Skeletal muscle tissue (tissue), 4 donors: Measurements from ENCODE around the gene ISG20L2. TPM values are rescaled to one million over a fixed set of nuclear protein-coding genes. Genes with fewer than 3 reads are reported as not detected.

ENCODE experiments used
- H3K27ac ChIP-seq: one replicate; pipeline ENCODE4 v1.7.0; 2013; ENCODE audit warnings: mild to moderate bottlenecking, low read depth, low read length, inconsistent platforms
- H3K27me3 ChIP-seq, 3 donors: one replicate each; pipeline ENCODE4 v1.7.0; 2013; ENCODE audit warnings: low read length in 3 of 3; ENCODE audit not compliant: control insufficient read depth in 3 of 3, insufficient read depth in 3 of 3
- H3K36me3 ChIP-seq, 3 donors: one replicate each; pipeline ENCODE4 v1.7.0; 2013; ENCODE audit warnings: low read length in 3 of 3; ENCODE audit not compliant: control insufficient read depth in 3 of 3, insufficient read depth in 3 of 3
- H3K4me1 ChIP-seq, 3 donors: one replicate each; pipeline ENCODE4 v1.7.0; 2013; ENCODE audit warnings: low read length in 3 of 3, mild to moderate bottlenecking in 3 of 3; ENCODE audit not compliant: control insufficient read depth in 3 of 3, insufficient read depth in 3 of 3
- H3K4me3 ChIP-seq, 3 donors: one replicate each; pipeline ENCODE4 v1.7.0; 2013; ENCODE audit warnings: low read length in 3 of 3
- H3K9ac ChIP-seq, 3 donors: one replicate each; pipeline ENCODE4 v1.7.0; 2013; ENCODE audit warnings: low read length in 3 of 3, mild to moderate bottlenecking in 3 of 3, moderate library complexity in 2 of 3, low read depth in 1 of 3
- H3K9me3 ChIP-seq, 3 donors: one replicate each; pipeline ENCODE4 v1.7.0; 2013; ENCODE audit warnings: low read length in 3 of 3; ENCODE audit not compliant: control insufficient read depth in 3 of 3
- total RNA-seq: library from RNA; depleted of rRNA; stranded (reverse); fragments of >200 nt; gene quantifications from one replicate; pipeline ENCODE4 v1.2.3, GENCODE V29; 2014
- donor health status: Osteomylitis.

ISG20L2 gene, protein sequence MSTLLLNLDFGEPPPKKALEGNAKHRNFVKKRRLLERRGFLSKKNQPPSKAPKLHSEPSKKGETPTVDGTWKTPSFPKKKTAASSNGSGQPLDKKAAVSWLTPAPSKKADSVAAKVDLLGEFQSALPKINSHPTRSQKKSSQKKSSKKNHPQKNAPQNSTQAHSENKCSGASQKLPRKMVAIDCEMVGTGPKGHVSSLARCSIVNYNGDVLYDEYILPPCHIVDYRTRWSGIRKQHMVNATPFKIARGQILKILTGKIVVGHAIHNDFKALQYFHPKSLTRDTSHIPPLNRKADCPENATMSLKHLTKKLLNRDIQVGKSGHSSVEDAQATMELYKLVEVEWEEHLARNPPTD
- 5.2 TPM for total RNA-seq

DNA sequence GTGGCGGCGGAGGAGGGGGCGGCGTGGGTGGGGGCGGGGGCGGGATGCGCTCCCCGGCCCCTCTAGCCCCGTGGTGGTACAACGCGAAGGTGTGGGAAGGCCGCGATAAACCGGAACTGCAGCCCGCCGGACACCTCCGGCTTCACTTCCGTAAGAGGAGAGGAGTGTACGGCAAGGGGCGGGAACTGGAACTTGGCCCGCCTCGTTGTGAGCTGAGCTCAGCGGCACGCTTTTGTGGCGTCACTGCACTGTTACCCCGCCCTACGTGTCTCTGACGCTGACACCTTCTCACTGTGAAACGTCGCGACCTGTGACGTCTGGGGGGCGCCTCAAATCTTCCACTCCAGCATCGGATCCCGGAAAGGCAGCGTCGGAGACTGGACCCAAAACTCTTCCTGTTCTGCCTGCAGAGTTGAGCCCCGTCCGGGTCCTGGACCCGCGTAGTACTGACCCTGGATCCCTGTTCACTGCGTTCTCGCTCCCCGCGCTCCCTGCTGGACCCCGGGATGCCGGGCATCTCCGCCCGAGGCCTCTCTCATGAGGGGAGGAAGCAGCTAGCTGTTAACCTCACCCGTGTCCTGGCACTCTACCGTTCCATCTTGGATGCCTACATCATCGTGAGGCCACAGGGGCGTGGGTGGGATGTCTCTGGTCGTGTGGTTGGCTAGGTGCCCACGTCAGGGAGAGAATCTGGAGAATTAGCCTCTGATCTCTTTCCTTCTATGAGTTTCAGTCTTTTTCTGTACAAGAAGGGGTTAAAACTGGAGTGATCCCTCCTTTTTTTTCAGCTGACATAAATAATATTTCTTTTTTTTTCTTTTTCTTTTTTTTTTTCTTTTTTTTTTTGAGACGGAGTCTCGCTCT is at the start of gene ISG20L2:
ISG20L2 (minus strand) TSS at position 168 of the 864 bp plus-strand sequence. CDS start 1,114 bp downstream, outside the sequence.
- peak within 1 kb of the TSS; percentile 92 to 96 (median 95) for H3K9ac ChIP-seq
- H3K27me3 ChIP-seq: no peaks in the 10 kb centered on the region
- H3K9me3 ChIP-seq: no peaks in the 10 kb centered on the region
- peak within 1 kb of the TSS; percentile 88 to 100 (median 99) for H3K4me3 ChIP-seq
- peaks cover 36 to 53% (median 41%) of the 10 kb centered on the region in 3 donors for H3K4me1 ChIP-seq
- peak within 1 kb of the TSS; percentile 97 for H3K27ac ChIP-seq
- H3K36me3 ChIP-seq: peaks cover 12 to 28% (median 26%) of the 10 kb centered on the region in 3 donors

DNA sequence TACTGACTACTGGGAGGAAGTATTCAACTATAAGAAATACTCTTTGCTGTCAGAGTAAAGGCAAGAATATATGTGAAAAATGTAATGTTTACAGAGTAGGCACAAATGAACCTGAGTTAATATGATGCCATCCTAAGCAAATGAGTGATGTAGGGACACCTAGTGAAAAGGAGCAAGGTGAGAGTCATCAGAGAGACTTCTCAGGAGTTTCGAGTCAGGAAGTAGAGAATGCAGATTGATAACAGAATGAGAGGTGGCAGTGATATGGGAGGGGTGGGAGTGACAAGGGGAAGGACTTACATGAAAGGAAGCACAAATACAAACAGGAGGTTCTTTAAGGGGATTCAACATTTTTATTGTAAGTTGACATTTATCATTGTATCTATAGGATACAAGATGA is 49.0 kb upstream of the ISG20L2 start:
- H3K27me3 ChIP-seq: no peaks in the 10 kb centered on the region
- H3K9me3 ChIP-seq: no peaks in the 10 kb centered on the region
- H3K4me3 ChIP-seq: no peak overlapping the region
- H3K27ac ChIP-seq: no peak overlapping the region
- no peak overlapping the region for H3K9ac ChIP-seq
- peaks cover 10 to 30% (median 21%) of the 10 kb centered on the region in 3 donors for H3K4me1 ChIP-seq
- H3K36me3 ChIP-seq: peaks cover 0 to 7% (median 0%) of the 10 kb centered on the region in 3 donors

DNA sequence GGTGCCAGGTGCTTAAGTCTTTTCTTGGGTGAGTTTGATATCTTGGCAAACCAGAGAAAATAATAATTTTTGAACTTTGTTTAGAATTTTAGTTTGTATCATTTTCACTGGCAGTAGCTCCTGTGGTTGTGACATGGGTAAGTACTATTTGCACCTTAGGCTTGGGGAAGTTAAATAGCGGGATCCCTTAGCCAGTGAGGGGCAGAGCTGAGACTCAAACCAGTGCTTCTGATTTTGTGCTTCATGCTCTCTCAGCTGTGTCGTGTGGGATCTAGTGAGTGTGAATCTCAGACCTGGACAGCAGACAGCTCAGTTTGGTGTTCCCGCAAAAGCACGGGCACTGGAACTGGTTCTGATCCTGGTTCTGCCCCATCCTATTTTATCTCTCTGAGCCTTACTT is 48.4 kb upstream of the ISG20L2 start:
- Histone ChIP-seq H3K4me1 (peaks cover 10 to 34% (median 22%) of the 10 kb centered on the region in 3 donors), H3K27me3 (no peaks in the 10 kb centered on the region), H3K9me3 (no peaks in the 10 kb centered on the region)

DNA sequence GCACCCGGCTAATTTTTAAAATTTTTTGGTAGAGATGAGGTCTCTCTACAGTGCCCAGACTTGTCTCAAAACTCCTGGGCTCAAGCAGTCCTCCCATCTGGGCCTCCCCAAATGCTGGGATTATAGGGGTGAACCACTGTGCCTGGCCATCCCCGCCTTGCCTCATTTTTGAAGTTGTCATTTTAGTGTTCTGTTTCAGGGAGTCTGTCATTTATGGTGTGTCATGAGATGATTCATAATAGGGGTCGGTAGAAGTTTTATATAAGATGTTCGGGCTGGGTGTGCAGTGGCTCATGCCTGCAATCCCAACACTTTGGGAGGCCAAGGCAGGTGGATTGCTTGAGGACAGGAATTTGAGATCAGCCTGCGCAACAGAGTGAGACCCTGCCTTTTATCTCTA is 47.2 kb upstream of the ISG20L2 start:
- Histone ChIP-seq H3K4me1 (peaks cover 16 to 31% (median 28%) of the 10 kb centered on the region in 3 donors), H3K27ac (no peak overlapping the region), H3K36me3 (peaks cover 0 to 6% (median 0%) of the 10 kb centered on the region in 3 donors), H3K9me3 (no peaks in the 10 kb centered on the region), H3K27me3 (no peaks in the 10 kb centered on the region), H3K4me3 (no peak overlapping the region), H3K9ac (no peak overlapping the region)

More for the DNA sequence above, 48.4 kb upstream of the ISG20L2 start:
- Histone ChIP-seq H3K27ac (no peak overlapping the region), H3K9ac (peak overlapping the region in 1 of 3 donors; percentile 1), H3K36me3 (peaks cover 0 to 2% (median 0%) of the 10 kb centered on the region in 3 donors), H3K4me3 (no peak overlapping the region)

DNA sequence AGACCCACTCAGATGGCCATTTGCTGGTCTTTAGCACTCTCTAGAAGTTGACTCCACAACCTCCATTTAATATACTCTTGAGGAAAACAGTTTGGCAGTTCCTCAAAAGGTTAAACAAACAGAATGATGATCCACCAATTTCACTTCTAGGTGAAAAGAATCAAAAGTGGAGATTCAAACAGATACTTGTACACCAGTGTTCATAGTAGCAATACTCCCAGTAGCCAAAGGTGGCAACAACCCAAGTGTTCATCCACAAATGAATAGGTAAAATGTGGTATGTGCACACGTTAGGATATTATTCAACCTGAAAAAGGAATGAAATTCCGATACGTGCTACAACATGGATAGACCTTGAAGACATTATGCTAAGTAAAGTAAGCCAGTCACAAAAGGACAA is 45.0 kb upstream of the ISG20L2 start:
- H3K4me3 ChIP-seq: no peak overlapping the region
- H3K9me3 ChIP-seq: no peaks in the 10 kb centered on the region
- H3K4me1 ChIP-seq: peaks cover 27 to 49% (median 43%) of the 10 kb centered on the region in 3 donors

DNA sequence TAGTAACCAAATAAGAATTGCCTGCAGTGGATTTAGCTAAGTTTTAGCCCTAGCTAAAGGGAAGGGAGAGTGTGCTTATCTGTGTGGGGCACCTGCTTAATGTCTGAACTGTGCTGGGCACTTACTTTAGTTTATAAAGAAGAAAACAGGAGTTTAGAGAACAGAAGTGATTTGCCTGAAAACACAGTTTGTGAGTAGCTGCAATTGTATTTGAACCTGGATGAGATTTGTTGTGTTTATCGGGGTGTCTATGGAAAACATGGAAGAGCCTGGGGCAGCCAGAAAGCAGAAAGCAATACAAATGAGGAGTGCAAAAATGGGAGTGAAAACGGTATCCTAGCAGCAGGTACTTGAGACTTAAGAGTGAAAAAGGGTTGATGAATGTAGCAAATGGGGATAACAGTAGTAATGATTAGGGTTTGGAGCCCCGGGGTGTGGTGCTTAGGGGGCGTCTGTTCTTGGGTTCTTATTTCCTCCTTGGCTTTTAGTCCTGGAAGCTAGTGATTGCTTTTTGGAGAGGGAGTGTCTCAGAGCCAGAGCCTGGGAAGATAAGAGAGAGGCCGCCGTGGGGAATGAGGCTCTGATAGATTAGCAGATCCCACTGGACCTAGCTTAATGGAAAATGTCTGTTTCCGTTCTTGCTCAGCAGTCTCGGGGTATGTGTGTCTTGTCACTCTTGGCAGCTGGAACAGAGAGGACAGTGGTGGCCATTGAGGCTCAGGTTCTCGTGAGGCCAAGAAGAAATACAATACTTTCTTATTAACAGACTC is 44.3 kb upstream of the ISG20L2 start:
- H3K9ac ChIP-seq: peak overlapping the region in 2 of 3 donors; percentile 37 to 38

More for the DNA sequence above, 45.0 kb upstream of the ISG20L2 start:
- Histone ChIP-seq H3K27me3 (no peaks in the 10 kb centered on the region), H3K36me3 (peaks cover 0 to 14% (median 0%) of the 10 kb centered on the region in 3 donors), H3K27ac (peak overlapping the region; percentile 25), H3K9ac (no peak overlapping the region)

DNA sequence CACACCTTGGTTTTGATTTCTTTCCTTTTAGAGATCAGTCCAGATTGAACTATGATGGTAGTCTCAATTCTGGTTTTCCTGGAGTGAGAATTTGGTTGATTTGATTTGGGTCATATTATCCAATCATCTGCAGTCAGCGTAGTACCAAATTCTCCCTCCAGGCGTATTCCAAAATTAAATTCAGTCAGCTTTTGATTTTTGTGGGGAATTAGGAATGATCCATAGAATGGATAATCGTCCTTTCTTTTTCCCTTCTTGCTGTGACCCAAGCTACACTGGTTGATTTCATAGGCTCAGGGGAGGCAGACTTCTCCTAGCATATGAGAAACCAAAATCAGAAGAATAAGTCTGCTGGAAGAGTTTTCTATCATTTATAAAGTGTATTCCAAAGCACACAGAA is 43.7 kb upstream of the ISG20L2 start:
- H3K9me3 ChIP-seq: no peaks in the 10 kb centered on the region
- H3K27me3 ChIP-seq: no peaks in the 10 kb centered on the region
- H3K36me3 ChIP-seq: peaks cover 0 to 14% (median 0%) of the 10 kb centered on the region in 3 donors
- H3K4me3 ChIP-seq: no peak overlapping the region
- no peak overlapping the region for H3K27ac ChIP-seq
- peak overlapping the region in 2 of 3 donors; percentile 37 to 38 for H3K9ac ChIP-seq
- H3K4me1 ChIP-seq: peaks cover 32 to 55% (median 42%) of the 10 kb centered on the region in 3 donors

More for the DNA sequence above, 44.3 kb upstream of the ISG20L2 start:
- Histone ChIP-seq H3K27ac (peak overlapping the region; percentile 25), H3K4me1 (peaks cover 32 to 56% (median 46%) of the 10 kb centered on the region in 3 donors), H3K4me3 (no peak overlapping the region), H3K9me3 (no peaks in the 10 kb centered on the region), H3K36me3 (peaks cover 0 to 14% (median 0%) of the 10 kb centered on the region in 3 donors), H3K27me3 (no peaks in the 10 kb centered on the region)

DNA sequence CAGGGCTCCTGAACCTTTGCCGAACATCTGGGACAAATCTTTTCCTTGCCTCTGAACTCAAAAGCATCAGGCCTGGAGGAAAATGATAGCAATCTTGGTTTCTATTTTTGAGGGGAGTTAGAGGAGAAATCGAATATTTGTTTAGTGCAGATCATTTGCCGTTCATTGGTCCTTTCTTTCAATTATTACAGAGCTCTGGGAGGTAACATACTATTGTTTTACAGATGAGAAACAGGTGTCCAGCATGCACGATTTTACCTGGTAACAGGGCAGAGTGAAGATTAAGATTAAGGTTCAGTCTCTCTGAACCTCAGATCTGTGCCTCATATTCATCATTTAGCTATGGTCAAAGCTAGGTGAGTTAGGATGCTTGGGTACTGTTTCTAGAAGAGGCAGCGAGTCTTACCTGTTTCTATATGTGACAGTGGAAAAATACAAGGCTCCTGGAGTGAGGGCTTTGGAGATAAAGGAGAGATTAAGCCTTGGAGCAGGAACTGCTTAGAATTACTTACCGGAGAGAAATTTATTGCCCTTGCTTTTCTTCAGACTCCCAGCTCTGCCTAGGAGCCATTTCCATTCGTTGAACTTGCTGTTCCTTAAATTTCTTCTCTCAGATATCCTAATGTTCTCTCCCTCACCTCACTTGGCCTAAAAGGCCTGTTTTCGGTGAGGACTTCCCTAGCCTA is 40.2 kb upstream of the ISG20L2 start:
- Histone ChIP-seq H3K36me3 (peaks cover 0 to 14% (median 0%) of the 10 kb centered on the region in 3 donors), H3K9ac (peak overlapping the region; percentile 98 to 99 (median 99)), H3K27me3 (no peaks in the 10 kb centered on the region), H3K9me3 (no peaks in the 10 kb centered on the region), H3K4me1 (peaks cover 35 to 60% (median 46%) of the 10 kb centered on the region in 3 donors), H3K27ac (peak overlapping the region; percentile 97), H3K4me3 (peak overlapping the region; percentile 86 to 94 (median 88))
